ENCODE measurements around the gene TMEM63A. TPM values are rescaled to one million over a fixed set of nuclear protein-coding genes. Genes with fewer than 3 reads are reported as not detected.
A peak's percentile ranks its signal among the peaks of the same experiment; 100 is the strongest.

TMEM63A gene
- polyA plus RNA-seq, 2 of the 4 experiments (the other 2 are of a cell fraction): 7.5 to 9.5 TPM

- 3% methylated on average over 8 of the region's 8 CpGs for WGBS (ENCODE audit: missing lambda C conversion rate)
- H3K4me1 ChIP-seq: peaks cover 16% of the 10 kb centered on the region
- no peaks in the 10 kb centered on the region for H3K9me3 ChIP-seq
- POLR2A ChIA-PET: interaction anchor here (0.6 to 1.9 kb wide), 9 partner anchors 12 to 270 kb away, joined by 6 to 14 read pairs (median 9); partner anchors contain the start of genes ENAH, H3-3A, SDE2 and SRP9
- peak overlapping the region; percentile 89 for H3K4me3 ChIP-seq
- peak overlapping the region; percentile 98 to 99 for H3K27ac ChIP-seq
- DNase-seq (ENCODE audit: low read depth in 1 of 2, low spot score in 1 of 2) (no peak), ATAC-seq (no peak; a peak in 1 of 6 replicates), FAIRE-seq (no peak)
- peak overlapping the region; percentile 89 for H3K4me2 ChIP-seq
- TF ChIP-seq EHF (CRISPR knock-in tag; IDR thresholded peaks at IDR 0.05): no peak
- TF ChIP-seq HOXB13 (CRISPR knock-in tag; IDR thresholded peaks at IDR 0.05; ENCODE audit: low read depth): no peak
- TF ChIP-seq, protein P1, sequence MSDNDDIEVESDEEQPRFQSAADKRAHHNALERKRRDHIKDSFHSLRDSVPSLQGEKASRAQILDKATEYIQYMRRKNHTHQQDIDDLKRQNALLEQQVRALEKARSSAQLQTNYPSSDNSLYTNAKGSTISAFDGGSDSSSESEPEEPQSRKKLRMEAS (IDR thresholded peaks at IDR 0.05): no peak
- no peak for TF ChIP-seq CEBPB (IDR thresholded peaks at IDR 0.05)
- TF ChIP-seq FOSL2 (IDR thresholded peaks at IDR 0.05): no peak
- no peak for TF ChIP-seq FOSL2 (CRISPR knock-in tag; IDR thresholded peaks at IDR 0.05)
- no peak for TF ChIP-seq EP300 (IDR thresholded peaks at IDR 0.05)
- CTCF ChIA-PET: interaction anchor here (0.7 to 6.2 kb wide), 8 partner anchors 12 to 448 kb away, joined by 3 to 54 read pairs (median 4); partner anchors contain the start of gene EPHX1
Measured at GRCh38 chr1:225923381-225923691, 41.2 kb upstream of the TMEM63A start.

- CTCF ChIA-PET: interaction anchor here (0.5 to 6.2 kb wide), 15 partner anchors 9 to 652 kb away, joined by 3 to 54 read pairs (median 4); partner anchors contain the start of gene EPHX1
- POLR2A ChIA-PET: no interaction called here
- Histone ChIP-seq H3K4me1 (peaks cover 22% of the 10 kb centered on the region), H3K9me3 (no peaks in the 10 kb centered on the region), H3K4me3 (no peak overlapping the region), H3K27ac (peak overlapping the region in 1 of 2 experiments; percentile 99; a peak in 1 of 6 replicates), H3K4me2 (peak overlapping the region; percentile 89)
- DNase-seq (ENCODE audit: low read depth in 1 of 2, low spot score in 1 of 2) (no peak), ATAC-seq (no peak), FAIRE-seq (no peak)
- TF ChIP-seq CBX8 (IDR thresholded peaks at IDR 0.05): no peak
- TF ChIP-seq RFX5 (IDR thresholded peaks at IDR 0.05): no peak
- TF ChIP-seq HDAC2 (IDR thresholded peaks at IDR 0.05): no peak
- TF ChIP-seq JUNB (IDR thresholded peaks at IDR 0.05): no peak
- no peak for TF ChIP-seq HEYL (CRISPR knock-in tag; IDR thresholded peaks at IDR 0.05)
- TF ChIP-seq, protein P2, sequence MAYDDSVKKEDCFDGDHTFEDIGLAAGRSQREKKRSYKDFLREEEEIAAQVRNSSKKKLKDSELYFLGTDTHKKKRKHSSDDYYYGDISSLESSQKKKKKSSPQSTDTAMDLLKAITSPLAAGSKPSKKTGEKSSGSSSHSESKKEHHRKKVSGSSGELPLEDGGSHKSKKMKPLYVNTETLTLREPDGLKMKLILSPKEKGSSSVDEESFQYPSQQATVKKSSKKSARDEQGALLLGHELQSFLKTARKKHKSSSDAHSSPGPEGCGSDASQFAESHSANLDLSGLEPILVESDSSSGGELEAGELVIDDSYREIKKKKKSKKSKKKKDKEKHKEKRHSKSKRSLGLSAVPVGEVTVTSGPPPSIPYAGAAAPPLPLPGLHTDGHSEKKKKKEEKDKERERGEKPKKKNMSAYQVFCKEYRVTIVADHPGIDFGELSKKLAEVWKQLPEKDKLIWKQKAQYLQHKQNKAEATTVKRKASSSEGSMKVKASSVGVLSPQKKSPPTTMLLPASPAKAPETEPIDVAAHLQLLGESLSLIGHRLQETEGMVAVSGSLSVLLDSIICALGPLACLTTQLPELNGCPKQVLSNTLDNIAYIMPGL (CRISPR knock-in tag; IDR thresholded peaks at IDR 0.05; ENCODE audit: borderline replicate concordance): no peak
- TF ChIP-seq HES2 (IDR thresholded peaks at IDR 0.05): no peak
- no peak for TF ChIP-seq ELK1 (IDR thresholded peaks at IDR 0.05; ENCODE audit: low read depth, low read length)
- no peak for TF ChIP-seq GATA3 (IDR thresholded peaks at IDR 0.05; ENCODE audit: borderline replicate concordance)
- TF ChIP-seq FOSB (CRISPR knock-in tag; IDR thresholded peaks at IDR 0.05): no peak
- TF ChIP-seq MAFK (IDR thresholded peaks at IDR 0.05; ENCODE audit: partially characterized antibody): no peak
- no peak for TF ChIP-seq EHMT2 (IDR thresholded peaks at IDR 0.05; ENCODE audit: low read depth)
- WGBS (ENCODE audit: missing lambda C conversion rate): 90% methylated on average over 17 of the region's 23 CpGs
Measured at GRCh38 chr1:225921734-225922709, 39.8 kb upstream of the TMEM63A start.

DNA sequence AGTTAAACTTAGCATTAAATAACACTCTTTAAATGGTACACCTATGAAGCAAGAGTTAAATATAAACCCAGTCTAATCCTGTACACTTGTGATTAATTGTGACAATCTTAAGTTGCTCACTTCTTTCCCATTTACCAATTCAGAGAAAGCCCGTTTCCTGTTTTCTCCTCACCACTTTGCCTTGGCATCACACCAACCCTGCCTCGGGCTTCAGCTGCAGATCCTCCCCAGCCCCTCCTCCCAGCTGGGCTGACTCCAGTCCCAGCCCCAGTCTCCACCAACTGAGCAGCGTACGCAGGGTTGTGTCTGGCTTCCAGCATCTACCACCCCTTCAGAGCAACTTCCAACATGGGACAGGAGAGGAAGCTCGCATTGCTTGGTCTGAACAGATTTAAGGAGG lies 37.7 kb upstream of the TMEM63A start:
- ATAC-seq (no peak), DNase-seq (ENCODE audit: low read depth in 1 of 2, low spot score in 1 of 2) (no peak), FAIRE-seq (no peak)
- no peaks in the 10 kb centered on the region for H3K9me3 ChIP-seq
- POLR2A ChIA-PET: no interaction called here
- H3K4me2 ChIP-seq: no peak overlapping the region
- WGBS (ENCODE audit: missing lambda C conversion rate): 73% methylated on average over 5 of the region's 5 CpGs
- H3K4me1 ChIP-seq: peaks cover 21% of the 10 kb centered on the region
- no peak overlapping the region for H3K4me3 ChIP-seq
- no peak overlapping the region for H3K27ac ChIP-seq
- TF ChIP-seq CHD4 (IDR thresholded peaks at IDR 0.05; ENCODE audit: borderline replicate concordance) (no peak), HOXB5 (CRISPR knock-in tag; IDR thresholded peaks at IDR 0.05) (no peak), JUNB (IDR thresholded peaks at IDR 0.05) (no peak), POLR2A (IDR thresholded peaks at IDR 0.05; ENCODE audit: low read length) (no peak), RCOR1 (IDR thresholded peaks at IDR 0.05; ENCODE audit: low read depth, low read length) (no peak), MYC (IDR thresholded peaks at IDR 0.05; ENCODE audit: borderline replicate concordance, low read length) (no peak), KDM1A (IDR thresholded peaks at IDR 0.05; ENCODE audit: low read depth) (no peak), EHF (CRISPR knock-in tag; IDR thresholded peaks at IDR 0.05) (no peak), CEBPB (IDR thresholded peaks at IDR 0.05) (no peak), NFE2L2 (conservative IDR thresholded peaks at IDR 0.05; ENCODE audit: low read length) (no peak), RNF2 (IDR thresholded peaks at IDR 0.05; ENCODE audit: borderline replicate concordance, low read depth) (no peak), MAZ (IDR thresholded peaks at IDR 0.05; ENCODE audit: borderline replicate concordance, low read depth, low read length) (no peak)
- TF ChIP-seq, protein P3, sequence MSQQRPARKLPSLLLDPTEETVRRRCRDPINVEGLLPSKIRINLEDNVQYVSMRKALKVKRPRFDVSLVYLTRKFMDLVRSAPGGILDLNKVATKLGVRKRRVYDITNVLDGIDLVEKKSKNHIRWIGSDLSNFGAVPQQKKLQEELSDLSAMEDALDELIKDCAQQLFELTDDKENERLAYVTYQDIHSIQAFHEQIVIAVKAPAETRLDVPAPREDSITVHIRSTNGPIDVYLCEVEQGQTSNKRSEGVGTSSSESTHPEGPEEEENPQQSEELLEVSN (IDR thresholded peaks at IDR 0.05; ENCODE audit: borderline replicate concordance, low read depth): no peak
- TF ChIP-seq, protein P4, sequence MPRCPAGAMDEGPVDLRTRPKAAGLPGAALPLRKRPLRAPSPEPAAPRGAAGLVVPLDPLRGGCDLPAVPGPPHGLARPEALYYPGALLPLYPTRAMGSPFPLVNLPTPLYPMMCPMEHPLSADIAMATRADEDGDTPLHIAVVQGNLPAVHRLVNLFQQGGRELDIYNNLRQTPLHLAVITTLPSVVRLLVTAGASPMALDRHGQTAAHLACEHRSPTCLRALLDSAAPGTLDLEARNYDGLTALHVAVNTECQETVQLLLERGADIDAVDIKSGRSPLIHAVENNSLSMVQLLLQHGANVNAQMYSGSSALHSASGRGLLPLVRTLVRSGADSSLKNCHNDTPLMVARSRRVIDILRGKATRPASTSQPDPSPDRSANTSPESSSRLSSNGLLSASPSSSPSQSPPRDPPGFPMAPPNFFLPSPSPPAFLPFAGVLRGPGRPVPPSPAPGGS (IDR thresholded peaks at IDR 0.05): no peak
- CTCF ChIA-PET: interaction anchor here (1.3 to 10.9 kb wide), 4 partner anchors 8 to 447 kb away, joined by 4 to 196 read pairs (median 30); no protein-coding TSS in a partner anchor
